ENCODE data around the gene KLHDC3.
A peak's percentile ranks its signal among the peaks of the same experiment; 100 is the strongest.
"Not testable (repeated sequence)": the region's sequence is repeated elsewhere in the genome, so short reads cannot be mapped to it uniquely, and the experiment has no call there.

The KLHDC3 gene

GRCh38 chr6:42989923-42990322 is 24.1 kb upstream of the KLHDC3 start:
- DNase-seq: no peak

DNA sequence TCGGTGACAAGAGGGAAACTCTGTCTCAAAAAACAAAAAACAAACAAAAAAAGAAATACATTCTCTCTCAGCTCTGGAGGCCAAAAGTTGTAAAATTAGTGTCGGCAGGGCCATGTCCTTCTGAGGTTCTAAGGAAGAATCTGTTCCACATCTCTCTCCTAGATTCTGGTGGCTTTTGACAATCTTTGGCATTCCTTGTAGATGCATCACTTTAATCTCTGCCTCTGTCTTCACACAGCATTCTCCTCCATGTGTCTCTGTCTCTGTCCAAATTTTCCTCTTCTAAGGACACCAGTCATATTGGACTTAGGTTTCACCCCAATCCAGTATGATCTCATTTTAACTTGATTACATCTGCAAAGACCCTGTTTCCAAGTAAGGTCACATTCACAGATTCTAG is 20.6 kb upstream of the KLHDC3 start:
- no peak for DNase-seq

GRCh38 chr6:42996513-42996912 is 17.5 kb upstream of the KLHDC3 start:
- DNase-seq: no peak

- DNase-seq: not testable (repeated sequence)
Measured at GRCh38 chr6:42998205-42998604, 15.8 kb upstream of the KLHDC3 start.

GRCh38 chr6:43001843-43002242 is 12.2 kb upstream of the KLHDC3 start:
- DNase-seq: no peak

DNA sequence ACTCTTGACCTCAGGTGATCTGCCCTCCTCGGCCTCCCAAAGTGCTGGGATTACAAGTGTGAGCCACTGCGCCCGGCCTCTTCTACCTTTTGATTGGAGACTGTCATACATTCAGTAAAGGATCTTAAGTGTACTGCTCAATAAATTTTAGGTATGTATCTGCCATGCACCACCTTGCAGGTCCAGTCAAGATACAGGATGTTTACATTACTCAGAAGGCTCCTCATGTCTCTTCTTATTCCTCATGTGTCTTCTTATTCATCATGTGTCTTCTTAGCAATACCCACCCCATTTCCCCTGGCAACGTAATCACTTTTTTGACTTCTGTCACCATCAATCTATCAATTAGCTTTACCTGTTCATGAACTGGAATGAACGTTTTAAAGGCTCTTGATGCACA is 8.2 kb upstream of the KLHDC3 start:
- DNase-seq: no peak

DNA sequence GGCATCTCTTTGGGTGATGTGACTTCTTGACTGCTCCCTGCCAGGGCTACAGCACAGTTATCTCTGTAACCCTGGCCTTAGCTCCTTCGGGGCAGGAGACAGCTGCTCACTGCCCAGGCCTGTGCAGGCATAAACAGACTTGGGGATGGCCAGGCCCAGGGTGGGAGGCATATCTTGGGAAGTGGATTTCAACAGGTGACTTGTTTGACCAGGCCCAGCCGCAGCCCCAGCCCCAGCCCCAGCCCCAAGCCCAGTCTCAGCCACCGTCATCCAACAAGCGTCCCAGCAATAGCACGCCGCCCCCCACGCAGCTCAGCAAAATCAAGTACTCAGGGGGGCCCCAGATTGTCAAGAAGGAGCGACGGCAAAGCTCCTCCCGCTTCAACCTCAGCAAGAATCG is 7.8 kb upstream of the KLHDC3 start:
- DNase-seq: no peak

- no peak for DNase-seq
Measured at GRCh38 chr6:43007126-43007525, 6.9 kb upstream of the KLHDC3 start.

DNA sequence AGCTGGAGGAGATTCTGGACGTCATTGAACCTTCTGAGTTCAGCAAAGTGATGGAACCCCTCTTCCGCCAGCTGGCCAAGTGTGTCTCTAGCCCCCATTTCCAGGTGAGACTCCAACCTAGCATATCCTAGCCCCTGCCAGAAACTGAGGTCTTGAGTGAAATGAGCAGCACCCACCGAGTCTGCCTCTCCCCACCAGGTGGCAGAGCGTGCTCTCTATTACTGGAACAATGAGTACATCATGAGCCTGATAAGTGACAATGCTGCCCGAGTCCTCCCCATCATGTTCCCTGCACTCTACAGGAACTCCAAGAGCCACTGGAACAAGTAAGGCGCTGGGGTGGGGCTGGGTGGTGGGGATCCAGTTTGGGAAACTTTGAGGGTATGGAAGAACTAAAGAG is 4.9 kb upstream of the KLHDC3 start:
- peak; percentile 7 for DNase-seq

GRCh38 chr6:43011207-43011606 is 2.8 kb upstream of the KLHDC3 start:
- no peak for DNase-seq

DNA sequence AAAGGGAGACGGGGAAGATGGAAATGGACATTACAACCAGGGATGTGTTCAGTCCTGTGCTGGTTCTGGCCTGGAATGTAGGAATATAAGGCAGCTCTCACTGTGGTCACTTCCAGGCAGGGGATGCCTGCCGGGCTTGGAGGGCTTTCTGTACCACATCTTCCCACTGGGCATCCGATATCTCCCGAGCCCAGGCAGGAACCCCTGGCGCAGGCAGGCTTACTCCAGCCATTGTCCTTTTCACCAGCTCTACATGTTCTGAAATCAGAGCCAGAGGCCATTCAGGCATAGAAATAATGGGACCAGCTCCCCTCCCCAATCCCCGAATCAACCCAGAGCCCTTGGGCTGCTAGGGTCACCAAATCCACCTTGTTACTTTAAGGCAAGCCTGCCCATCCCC is 1.7 kb upstream of the KLHDC3 start:
- no peak for DNase-seq

DNA sequence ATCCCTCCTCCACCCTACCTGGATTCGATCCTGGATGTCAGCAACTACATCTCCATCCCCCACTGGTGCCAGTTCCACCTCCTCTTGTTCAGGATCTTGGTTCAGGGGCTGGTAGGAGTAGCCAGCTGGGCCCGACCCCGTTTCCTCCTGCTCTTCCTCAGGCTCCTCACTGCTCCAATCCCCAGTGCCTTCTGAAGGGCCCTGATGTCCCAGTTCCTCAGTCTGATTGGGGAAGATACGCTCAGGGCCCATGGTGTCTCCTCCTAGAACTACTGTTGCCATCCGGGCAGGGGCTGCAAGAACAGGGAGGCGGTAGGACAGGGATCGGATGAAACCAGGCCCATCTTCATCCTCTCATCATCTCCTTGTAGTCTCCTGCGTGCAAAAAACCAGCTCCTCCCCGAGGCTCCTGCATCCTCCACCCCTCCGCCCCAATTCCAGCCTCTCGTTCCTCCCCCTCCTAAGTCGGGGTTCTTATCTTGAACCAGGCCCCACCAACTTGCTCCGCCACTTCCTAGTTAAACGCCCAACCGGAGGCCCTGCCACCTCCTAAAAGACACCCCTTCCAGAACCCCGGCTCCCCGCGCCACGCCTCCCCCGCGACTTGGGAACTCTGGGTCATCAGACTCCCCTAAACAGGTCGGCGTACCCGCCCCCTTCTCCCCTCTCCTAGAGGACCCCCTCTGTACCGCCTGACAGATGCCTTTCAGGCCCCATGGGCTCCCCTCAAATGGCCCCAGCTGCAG is 779 bp upstream of the KLHDC3 start:
- peak; percentile 30 for DNase-seq

- no peak for DNase-seq
Measured at GRCh38 chr6:43014434-43014909, 423 bp downstream of the KLHDC3 start.

DNA sequence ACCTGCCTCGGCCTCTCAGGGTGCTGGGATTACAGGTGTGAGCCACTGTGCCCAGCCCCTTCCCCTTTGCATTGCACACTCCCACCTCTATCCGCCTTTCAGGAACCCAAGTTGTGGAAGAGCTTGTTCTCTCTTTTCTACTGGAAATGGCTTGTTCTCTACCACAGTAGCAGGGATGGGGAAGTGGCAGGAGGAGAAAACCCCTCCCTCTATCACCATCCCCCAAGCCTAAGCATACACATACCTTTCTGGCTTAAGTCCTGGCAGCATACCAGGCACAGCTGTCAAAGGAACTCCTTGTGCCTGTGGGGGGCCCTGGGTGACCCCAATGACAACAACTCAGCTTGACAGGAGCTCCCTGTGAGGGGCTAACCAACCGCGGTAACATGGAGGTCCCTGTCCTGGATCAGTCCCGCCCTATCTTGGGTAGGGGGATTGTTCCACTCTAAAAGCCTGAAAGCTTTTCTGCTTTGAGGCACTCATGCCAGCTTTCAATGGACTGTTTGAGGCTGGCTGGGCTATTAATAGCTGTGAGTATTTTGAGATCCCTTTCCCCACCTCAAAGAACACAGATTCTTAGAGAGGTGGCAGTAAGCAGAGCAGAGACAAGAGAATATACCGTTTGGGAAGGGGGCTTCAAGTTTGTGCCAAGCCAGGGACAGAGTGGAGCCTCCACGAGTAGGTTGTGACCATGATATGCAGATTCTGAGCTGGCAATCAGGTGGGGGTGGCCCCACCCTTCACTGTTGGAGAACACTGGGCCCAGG is 2.3 kb downstream of the KLHDC3 start:
- no peak for DNase-seq

- DNase-seq: no peak
Measured at GRCh38 chr6:43016943-43017334, 2.9 kb downstream of the KLHDC3 start.

DNA sequence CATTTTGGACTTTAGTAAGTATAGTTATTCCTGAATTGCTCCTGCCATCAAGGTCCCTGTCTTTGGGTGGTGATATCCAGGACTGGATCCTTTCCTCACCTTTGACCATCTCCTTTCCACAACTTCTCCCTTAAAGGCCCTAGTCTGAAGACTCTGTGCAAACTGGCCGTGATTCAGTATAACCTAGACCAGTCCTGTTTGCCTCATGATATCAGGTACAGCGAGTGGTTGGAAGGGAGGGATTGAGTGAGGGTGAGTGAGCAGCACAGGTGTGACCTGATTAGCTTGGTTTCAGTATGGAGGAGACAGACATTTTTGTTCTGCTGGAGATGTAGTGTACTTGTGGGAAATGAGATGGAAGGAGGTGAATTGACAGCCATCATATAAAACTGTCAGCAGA is 5.1 kb downstream of the KLHDC3 start:
- DNase-seq: no peak

- no peak for DNase-seq
Measured at GRCh38 chr6:43020052-43020705, 6.1 kb downstream of the KLHDC3 start.

DNA sequence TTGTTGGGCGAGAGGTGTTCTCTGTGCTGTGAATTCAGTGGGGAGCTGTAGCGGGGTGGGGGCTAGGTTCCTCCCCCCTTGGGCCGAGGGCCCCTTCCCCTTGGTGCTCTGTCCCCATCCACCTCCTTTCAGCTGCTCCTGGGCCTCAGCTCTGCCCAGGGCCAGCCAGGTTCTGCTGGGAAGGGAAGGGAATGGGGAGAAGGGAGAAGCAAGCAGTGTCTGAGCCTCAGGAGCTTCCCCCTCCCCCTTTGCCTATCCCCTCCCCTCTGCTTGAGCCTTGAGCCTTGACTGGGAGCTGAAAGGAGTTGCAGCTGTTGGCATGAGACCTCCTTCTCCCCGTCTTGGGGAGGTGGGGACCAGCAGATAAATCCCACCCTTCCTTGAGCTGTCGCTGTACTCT is 6.8 kb downstream of the KLHDC3 start:
- no peak for DNase-seq

DNA sequence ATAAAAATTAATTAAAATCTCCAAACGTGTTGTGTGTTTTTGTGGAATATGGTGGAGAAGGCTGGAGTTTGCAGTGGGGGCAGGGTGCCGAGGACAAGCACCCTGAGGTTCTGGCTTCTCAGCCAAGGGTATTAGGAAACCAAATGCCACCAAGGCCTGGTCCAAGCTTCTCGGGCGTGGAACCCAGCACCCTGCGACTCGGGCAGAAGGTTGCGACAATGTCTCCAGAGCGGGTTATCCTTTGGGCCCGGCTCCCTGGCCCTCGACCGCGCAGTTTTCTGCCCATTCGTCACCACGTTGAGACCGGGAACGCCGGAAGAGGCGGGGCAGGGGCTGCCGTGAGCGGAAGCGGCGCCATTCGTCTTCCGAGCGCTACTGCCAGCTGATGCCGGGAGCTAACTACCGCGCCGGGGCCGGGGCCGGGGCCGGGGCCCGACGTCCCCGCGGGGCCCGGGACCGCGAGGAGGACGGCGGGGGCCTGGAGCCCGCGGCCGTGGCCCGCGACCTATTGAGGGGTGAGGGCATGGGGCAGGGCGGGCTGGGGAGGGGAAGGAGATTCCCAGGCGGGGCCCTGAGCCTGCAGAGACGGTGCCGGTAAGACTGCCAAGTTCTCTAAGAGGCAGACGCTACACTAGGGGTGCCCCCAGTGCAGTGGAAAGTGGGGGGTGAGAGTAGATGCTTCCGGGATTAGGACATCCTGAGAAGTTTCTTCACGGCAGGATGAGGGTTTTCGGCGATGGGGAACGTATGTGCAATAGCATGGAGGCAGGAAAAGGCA is 7.4 kb downstream of the KLHDC3 start, which contains the start of gene RRP36:
Gene RRP36 (plus strand): TSS at position 354 of the 778 bp plus-strand sequence. CDS start 32 bp downstream, at position 386.
- DNase-seq: peak; percentile 80

DNA sequence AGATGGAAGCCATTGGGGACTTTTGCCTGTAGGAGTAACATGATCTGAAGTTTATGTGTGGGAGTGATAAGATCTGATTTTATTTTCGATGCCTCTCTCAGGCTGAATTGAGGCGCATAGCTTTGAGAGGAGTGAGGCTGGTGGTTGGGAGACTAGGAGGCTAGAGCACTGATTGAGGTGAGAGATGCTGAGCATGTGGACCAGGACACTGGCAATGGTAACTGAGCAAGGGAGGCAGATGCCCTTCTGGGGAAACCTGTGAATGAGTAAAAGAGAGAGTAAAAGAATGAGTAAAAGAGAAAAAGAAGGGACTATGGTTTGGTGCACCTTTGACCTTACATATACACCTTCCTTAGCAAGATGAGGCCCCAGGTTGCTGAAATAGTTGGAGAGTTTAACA is 10.4 kb downstream of the KLHDC3 start:
- no peak for DNase-seq

GRCh38 chr6:43026365-43026764 is 12.3 kb downstream of the KLHDC3 start:
- DNase-seq: no peak

DNA sequence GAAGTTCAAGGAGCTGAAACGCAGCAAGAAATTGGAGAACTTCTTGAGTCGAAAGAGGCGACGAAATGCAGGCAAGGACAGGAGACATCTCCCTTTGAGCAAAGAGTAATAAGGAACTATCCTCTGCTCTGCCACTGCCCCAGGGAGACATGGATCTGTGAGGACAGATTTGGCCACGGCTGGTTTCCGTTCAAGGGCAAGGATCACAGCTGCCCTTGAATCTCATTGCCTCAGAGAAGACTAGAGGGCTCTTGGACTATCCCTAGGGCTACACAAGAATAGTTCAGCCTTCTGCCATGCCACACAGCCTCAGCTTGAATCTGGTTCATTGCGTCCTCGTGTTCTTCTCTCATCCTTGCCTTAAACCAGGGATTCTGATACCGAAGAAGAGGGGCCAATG is 15.1 kb downstream of the KLHDC3 start:
- DNase-seq: no peak

GRCh38 chr6:43032326-43032725 is 18.3 kb downstream of the KLHDC3 start:
- DNase-seq: no peak

Data from NCI-H345 (cell line).